ENCODE measurements around the gene MYH9.

DNA sequence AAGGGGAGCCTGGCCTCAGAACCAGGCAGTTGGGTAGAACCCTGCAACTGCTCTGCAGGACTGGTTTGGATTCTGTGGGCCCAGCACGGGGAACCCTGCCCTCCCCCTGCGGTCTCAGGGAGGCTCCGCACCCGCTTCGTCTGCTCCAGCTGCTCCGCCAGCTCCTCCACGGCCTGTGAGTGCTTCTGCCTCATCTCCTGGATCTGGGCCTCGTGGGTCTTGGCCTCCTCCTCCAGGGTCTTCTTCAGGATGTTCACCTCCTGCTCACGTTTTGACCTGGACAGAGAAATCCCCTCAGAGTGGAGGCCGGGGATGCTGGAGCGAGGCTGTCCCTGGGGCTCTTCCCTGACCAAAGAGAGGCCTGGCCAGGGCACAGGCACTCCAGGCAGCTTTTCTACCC, 93.0 kb downstream of the MYH9 start:
- TF ChIP-seq, protein P1, sequence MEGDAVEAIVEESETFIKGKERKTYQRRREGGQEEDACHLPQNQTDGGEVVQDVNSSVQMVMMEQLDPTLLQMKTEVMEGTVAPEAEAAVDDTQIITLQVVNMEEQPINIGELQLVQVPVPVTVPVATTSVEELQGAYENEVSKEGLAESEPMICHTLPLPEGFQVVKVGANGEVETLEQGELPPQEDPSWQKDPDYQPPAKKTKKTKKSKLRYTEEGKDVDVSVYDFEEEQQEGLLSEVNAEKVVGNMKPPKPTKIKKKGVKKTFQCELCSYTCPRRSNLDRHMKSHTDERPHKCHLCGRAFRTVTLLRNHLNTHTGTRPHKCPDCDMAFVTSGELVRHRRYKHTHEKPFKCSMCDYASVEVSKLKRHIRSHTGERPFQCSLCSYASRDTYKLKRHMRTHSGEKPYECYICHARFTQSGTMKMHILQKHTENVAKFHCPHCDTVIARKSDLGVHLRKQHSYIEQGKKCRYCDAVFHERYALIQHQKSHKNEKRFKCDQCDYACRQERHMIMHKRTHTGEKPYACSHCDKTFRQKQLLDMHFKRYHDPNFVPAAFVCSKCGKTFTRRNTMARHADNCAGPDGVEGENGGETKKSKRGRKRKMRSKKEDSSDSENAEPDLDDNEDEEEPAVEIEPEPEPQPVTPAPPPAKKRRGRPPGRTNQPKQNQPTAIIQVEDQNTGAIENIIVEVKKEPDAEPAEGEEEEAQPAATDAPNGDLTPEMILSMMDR (IDR thresholded peaks at IDR 0.05) = no peak
- TF ChIP-seq POLR2AphosphoS5 (IDR thresholded peaks at IDR 0.05) = no peak
- TF ChIP-seq EP300 (IDR thresholded peaks at IDR 0.05) = no peak
- TF ChIP-seq POLR2A (IDR thresholded peaks at IDR 0.05) = no peak
